Activated CD4-positive, alpha-beta T cell treated with anti-CD3 and anti-CD28 coated beads, Interleukin-2, amount 50 U/mL, for 24 hours (primary cell): ENCODE measurements around the gene TUG1.

Experiments
- DNase-seq, 2 donors: peaks; one replicate each; pipeline ENCODE4 v3.0.0-alpha.2; 2020; ENCODE audit warnings: low read depth in 1 of 2, low spot score in 1 of 2

The TUG1 gene

DNA sequence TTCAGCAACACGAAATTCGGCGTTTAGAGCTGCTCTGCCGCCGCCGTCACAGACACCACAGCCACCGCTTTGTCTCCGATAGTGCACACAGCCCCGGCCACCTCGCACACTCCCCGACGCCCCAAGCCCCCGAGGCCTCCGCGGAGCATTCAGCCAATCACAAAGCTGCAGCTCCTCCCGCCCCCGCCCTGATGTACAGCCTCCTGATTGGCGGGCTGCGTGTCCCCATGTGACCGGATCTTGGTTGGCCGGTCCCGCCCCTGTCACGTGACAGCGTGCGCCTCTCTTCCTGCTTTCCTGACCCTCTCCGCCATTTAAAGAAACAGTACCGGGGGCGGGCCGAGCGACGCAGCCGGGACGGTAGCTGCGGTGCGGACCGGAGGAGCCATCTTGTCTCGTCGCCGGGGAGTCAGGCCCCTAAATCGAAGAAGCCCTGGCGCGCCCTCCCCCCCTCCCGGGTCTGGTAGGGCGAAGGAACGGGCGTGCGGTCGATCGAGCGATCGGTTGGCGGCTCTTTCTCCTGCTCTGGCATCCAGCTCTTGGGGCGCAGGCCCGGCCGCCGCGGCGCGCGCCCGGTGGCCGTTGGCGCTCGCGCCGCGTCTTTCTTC lies at the start of gene TUG1:
TSS of gene TUG1 (plus strand) at position 342 of the 608 bp plus-strand sequence.
- peak; percentile 90 to 97 for DNase-seq

DNA sequence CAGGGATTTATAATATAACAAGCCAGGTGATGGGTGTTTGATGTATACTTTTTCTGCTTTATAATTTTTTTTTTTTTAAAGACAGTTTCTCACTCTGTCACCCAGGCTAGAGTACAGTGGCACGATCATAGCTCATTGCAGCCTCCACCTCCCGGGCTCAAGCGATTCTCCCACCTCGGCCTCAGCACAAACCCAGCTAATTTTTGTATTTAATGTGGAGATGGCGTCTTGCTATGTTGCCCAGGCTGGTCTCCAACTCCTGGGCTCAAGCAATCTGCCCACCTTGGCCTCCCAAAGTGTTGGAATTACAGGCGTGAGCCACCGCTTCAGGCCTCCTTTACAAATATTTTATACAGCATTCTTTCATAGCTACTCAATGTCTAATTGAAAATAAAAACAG lies 49.1 kb upstream of the TUG1 start:
- DNase-seq, result no peak

DNA sequence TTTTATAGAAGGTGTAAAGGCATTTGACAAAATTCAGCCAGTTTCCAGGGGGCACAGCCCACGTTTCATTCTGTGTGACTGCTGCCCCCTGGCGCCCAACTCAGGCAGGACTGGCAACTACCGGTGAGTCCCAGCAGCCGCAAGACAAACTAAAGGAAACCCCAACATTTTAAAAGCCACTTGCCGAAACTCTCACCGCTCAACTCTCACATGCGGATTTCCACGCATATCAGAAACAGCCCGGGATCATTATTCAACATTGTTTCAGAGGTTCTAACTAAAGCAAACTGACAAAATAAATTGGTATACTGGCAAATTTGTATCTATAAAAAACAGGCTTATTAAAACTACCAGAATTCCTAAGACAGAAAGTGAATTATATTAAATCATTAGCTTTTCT lies 48.7 kb upstream of the TUG1 start:
- peak; percentile 65 to 80 for DNase-seq

DNA sequence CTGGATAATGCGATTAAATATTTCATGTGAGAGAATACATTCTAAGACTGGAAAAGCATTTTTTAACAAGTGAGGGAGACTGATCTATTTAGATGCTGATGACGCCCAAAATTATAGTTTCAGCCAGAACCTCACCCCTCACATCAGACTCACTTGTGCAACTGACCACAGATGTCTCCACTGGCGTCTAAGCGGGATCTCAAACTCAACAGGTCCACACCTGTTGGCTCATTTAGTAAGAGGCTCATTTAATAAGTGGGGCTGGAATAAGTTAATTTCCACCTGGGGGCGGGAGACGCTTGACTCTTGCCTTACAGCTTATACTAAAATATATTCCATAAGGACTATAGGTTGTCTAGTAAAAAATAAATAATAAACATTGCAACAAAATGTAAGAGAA lies 48.0 kb upstream of the TUG1 start:
- no peak for DNase-seq

DNA sequence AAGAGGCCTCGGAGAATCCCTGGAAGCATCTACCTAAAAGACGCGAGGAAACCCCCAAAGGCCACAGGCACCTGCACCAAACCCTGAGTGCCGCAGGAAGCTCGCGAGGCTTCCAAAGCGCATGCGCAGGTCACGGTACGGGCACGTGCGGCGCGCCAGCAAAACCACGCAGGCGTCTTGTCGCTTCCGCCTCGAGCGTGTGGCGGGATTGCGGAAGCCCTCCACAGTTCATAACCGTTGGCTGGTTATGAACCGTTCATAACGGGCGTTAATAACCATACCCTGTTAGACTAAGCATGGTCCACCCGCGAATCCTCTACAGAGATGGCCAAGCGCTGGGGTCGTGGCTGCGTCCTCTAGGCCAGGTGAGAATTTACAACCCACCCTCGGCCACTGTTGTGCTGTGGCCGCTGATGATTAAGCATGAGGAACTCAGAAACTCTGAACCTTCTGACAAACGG lies 46.9 kb upstream of the TUG1 start:
- DNase-seq, result peak; percentile 46 to 79

DNA sequence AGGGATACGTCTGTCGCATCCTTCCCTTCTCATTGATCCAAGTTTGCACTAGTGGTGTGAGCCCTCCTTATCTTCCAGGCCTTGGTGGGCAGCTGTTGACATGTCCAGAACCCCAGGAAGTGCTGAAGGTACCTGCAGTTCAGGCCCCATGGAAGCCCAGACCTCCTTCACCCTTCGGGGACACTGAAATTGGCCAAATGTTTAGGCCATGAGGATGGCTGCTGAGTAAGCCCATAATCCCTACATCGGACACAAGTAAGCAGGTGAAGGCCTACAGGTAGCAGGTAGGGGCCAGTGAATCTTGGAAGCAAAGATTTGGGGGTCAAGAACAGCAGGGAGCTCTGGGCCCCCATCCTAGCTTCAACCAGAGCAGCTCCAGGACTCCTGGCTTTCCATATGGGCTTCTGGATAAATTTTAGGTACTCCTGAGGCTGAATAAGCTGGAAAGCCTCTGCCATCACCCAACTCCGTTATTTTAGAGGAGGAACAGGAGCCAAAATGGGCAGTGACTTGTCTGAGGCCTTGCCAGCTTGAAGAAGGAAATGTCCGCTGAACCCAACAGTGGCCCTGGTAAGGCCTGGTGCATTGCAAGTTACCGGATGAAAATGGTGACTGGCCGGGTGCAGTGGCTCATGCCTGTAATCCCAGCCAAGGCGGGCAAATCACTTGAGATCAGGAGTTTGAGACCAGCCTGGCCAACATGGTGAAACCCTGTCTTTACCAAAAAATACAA lies 45.7 kb upstream of the TUG1 start:
- DNase-seq, result no peak

DNA sequence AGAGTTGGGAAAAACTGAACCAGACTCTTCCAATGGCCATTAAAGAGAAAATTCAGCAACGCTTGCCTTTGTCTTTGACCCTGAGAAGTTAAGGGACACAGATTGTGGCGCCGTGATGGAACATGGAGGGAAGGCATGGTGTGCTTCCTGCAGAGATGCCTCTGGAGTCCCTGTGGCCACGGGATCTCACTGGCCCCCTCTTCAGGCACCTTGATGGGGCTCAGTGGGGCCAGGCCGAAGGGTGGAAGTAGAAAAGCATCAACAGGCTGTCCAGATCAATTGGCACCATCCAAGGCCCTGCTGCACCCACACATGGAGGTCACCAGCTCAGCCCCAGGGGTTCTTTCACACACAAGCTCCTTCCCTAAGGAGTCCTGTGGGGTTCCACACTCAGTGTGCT lies 43.4 kb upstream of the TUG1 start:
- no peak for DNase-seq

DNA sequence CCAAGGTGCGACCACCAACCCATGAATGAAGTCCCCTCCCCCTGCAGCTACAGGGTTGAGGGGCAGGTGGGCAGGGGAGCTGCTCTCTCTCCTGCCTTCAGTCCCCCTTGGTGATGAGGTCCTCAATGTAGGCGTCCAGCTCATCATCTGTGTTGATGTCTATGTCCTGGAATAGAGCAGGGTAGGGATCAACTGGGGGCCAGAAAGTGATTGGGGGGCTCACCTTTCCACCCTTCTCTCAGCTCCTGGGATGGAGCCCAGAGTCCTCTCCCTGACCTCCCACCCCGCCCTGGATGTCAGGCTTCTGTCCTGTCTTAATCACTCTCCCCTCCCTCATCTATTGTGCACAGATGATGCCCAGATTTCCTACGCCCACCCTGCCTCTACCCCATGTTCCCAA lies 42.4 kb upstream of the TUG1 start:
- DNase-seq, result no peak

DNA sequence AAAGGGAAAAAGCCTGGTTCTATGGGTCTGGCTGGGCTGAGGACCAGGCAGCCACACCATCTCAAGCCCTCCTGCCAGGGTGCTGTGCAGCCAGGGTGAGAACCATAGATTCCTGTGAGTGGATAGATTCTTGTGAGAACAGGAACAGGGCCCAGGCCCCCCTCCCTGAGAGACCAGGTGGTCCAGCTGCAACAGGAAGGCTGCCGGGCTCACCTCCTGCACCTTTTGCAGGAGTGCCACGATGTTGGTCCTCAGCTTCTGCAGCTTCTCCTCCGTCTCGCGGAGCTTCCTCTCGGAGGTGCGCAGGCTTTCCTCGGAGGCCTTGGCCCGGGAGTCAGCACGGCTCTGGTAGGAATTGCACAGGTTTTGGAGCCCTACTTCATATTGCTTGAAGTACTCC lies 41.3 kb upstream of the TUG1 start:
- no peak for DNase-seq

DNA sequence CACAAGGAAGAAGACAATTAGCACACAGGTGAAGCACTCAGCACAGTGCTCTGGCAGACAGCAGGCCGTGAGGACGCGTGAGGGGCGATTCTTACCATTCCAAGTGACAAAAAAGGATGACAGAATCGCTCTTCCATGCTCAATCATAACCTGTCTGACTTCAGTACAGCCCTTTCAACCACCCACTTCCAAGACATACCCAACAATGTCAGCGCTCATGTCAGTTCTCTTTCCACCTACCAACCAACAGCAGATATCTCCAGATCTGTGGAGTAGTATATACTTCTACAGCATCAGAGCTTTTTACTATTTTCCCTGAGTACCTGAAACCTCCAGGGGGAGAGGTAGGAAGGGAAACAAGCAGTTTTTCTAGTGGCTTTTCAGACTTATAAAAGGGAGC lies 40.7 kb upstream of the TUG1 start:
- DNase-seq, result no peak

DNA sequence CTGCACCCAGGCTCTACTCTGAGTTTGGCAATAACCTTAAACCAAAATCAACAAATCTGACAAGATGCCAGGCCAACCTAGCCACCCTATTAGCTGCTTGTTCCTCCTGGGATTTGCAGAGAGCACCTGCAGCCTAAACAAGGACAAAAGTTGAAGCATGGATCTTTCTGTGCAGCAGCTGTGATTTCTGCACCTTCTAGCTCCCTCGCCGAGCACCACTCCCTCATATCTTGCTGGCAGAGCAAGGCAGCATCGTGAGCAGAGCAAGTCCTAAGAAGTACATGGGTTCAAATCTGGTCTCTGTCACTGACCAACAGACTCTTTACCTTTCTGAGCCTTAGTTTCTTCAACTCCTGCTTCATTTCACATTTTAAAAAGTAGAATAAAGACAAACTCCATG lies 38.8 kb upstream of the TUG1 start:
- no peak for DNase-seq

- DNase-seq, result no peak
Measured at GRCh38 chr22:30931541-30932300, 37.3 kb upstream of the TUG1 start.

GRCh38 chr22:30932661-30933060 lies 36.4 kb upstream of the TUG1 start:
- no peak for DNase-seq

- no peak for DNase-seq
Measured at GRCh38 chr22:30933457-30933856, 35.6 kb upstream of the TUG1 start.

DNA sequence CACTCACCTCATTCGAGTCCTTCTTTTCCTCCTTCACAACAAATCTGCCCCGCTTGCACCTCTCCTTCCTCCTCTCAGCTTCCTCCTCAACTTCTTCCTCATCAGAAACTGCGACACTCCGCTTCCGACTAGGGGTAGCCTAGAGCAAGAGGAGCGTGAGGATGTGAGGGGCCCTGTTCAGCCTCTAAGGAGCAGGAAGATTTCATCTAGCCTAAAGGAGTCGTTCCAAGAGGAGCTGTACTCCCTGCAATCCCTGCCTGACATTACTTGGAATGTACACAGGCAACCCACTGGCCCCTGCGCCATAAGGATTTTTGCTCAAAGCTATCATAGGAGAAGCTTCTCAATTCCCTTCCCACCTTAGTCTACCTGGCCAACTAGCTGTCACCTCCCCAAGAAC lies 35.0 kb upstream of the TUG1 start:
- DNase-seq, result no peak

- peak in 1 of 2 donors; percentile 27 for DNase-seq
Measured at GRCh38 chr22:30940685-30941362, 28.2 kb upstream of the TUG1 start.

- DNase-seq, result no peak
Measured at GRCh38 chr22:30941363-30941740, 27.7 kb upstream of the TUG1 start.

- DNase-seq, result no peak
Measured at GRCh38 chr22:30943368-30943767, 25.7 kb upstream of the TUG1 start.

- DNase-seq, result no peak
Measured at GRCh38 chr22:30944986-30945385, 24.1 kb upstream of the TUG1 start.

DNA sequence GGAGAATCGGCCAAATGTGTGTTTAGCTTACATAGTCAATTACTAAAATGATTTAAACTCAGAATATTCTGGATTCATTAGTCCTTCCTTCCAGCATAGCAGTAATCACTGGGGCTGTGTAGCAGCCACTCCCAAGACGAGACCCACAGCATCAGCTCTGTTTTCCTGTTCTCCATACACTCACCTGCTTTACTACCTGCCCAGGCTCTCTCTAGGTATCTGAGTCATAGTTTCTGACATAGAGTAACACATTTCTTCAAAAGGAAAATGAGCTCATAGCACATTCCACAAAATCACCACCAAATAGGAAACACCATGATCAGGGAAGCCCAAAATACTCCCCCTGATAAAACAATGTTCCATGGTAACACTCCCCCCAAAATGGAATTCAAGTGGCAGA lies 23.4 kb upstream of the TUG1 start:
- no peak for DNase-seq

DNA sequence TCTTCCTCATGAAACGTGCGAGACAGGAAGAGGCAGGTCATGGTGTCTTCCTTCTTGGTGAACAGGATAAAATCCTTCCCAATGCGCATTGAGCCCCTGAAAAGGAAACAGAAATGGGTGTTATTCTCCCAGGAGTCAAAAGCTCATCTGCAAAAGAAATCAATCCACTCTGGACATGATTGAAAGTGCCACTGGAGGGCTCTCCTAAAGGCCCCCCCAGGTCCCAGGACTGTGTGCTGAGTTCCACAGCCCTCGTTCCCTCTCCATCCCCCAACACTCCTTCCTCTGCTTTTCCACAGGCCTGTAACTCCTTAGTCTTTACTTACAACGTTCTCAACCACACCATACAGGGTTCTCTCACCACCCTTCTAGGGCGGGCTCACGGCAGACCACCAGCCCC lies 22.7 kb upstream of the TUG1 start:
- no peak for DNase-seq
